ENCODE results near the gene MIX23.

The MIX23 gene

GRCh38 chr3:122390665-122391064 is 7.6 kb upstream of the MIX23 start:
- Histone ChIP-seq H2AFZ (ENCODE audit: low read length) (no peak overlapping the region), H3K9me2 (replicated peaks; ENCODE audit: insufficient read depth, low read length) (no peaks in the 10 kb centered on the region), H3K9me3 (replicated peaks; ENCODE audit: insufficient read depth, low read length) (no peaks in the 10 kb centered on the region), H3F3A (ENCODE audit: insufficient read depth, low read length) (no peaks in the 10 kb centered on the region), H3K27ac (ENCODE audit: low read length) (no peak overlapping the region), H4K20me1 (ENCODE audit: insufficient read depth, low read length) (no peaks in the 10 kb centered on the region), H3K79me2 (ENCODE audit: low read length) (peaks cover 11% of the 10 kb centered on the region), H3K27me3 (replicated peaks; ENCODE audit: insufficient read depth, low read length) (no peaks in the 10 kb centered on the region), H3K36me3 (replicated peaks; ENCODE audit: insufficient read depth, low read length) (no peaks in the 10 kb centered on the region), H3K4me2 (ENCODE audit: low read depth, low read length) (no peak overlapping the region), H3K4me1 (ENCODE audit: low read length) (no peaks in the 10 kb centered on the region), H3K9ac (ENCODE audit: low read length) (no peak overlapping the region), H3K4me3 (ENCODE audit: low read length) (no peak overlapping the region)
- DNase-seq = no peak
- TF ChIP-seq EZH2 (optimal IDR thresholded peaks at IDR 0.05; ENCODE audit: low read depth, low read length) (no peak), CTCF (IDR thresholded peaks at IDR 0.05; ENCODE audit: low read length) (no peak), EZH2phosphoT487 (IDR thresholded peaks at IDR 0.05; ENCODE audit: low read length) (no peak)

GRCh38 chr3:122389892-122390291 is 6.9 kb upstream of the MIX23 start:
- Histone ChIP-seq H2AFZ (ENCODE audit: low read length) (no peak overlapping the region), H3K27me3 (replicated peaks; ENCODE audit: insufficient read depth, low read length) (no peaks in the 10 kb centered on the region), H3K36me3 (replicated peaks; ENCODE audit: insufficient read depth, low read length) (no peaks in the 10 kb centered on the region), H3K4me2 (ENCODE audit: low read depth, low read length) (no peak overlapping the region), H3K4me1 (ENCODE audit: low read length) (no peaks in the 10 kb centered on the region), H4K20me1 (ENCODE audit: insufficient read depth, low read length) (no peaks in the 10 kb centered on the region), H3K9ac (ENCODE audit: low read length) (no peak overlapping the region), H3K79me2 (ENCODE audit: low read length) (peaks cover 14% of the 10 kb centered on the region), H3K9me2 (replicated peaks; ENCODE audit: insufficient read depth, low read length) (no peaks in the 10 kb centered on the region), H3K9me3 (replicated peaks; ENCODE audit: insufficient read depth, low read length) (no peaks in the 10 kb centered on the region), H3F3A (ENCODE audit: insufficient read depth, low read length) (no peaks in the 10 kb centered on the region), H3K27ac (ENCODE audit: low read length) (no peak overlapping the region), H3K4me3 (ENCODE audit: low read length) (no peak overlapping the region)
- DNase-seq = no peak
- no peak for TF ChIP-seq EZH2 (optimal IDR thresholded peaks at IDR 0.05; ENCODE audit: low read depth, low read length)
- no peak for TF ChIP-seq CTCF (IDR thresholded peaks at IDR 0.05; ENCODE audit: low read length)
- TF ChIP-seq EZH2phosphoT487 (IDR thresholded peaks at IDR 0.05; ENCODE audit: low read length) = no peak

- DNase-seq = no peak
- Histone ChIP-seq H2AFZ (ENCODE audit: low read length) (no peak overlapping the region), H3K9me3 (replicated peaks; ENCODE audit: insufficient read depth, low read length) (no peaks in the 10 kb centered on the region), H3K9ac (ENCODE audit: low read length) (no peak overlapping the region), H3K4me3 (ENCODE audit: low read length) (no peak overlapping the region), H3K27me3 (replicated peaks; ENCODE audit: insufficient read depth, low read length) (no peaks in the 10 kb centered on the region), H3K4me2 (ENCODE audit: low read depth, low read length) (no peak overlapping the region), H3K27ac (ENCODE audit: low read length) (no peak overlapping the region), H3K9me2 (replicated peaks; ENCODE audit: insufficient read depth, low read length) (no peaks in the 10 kb centered on the region), H3F3A (ENCODE audit: insufficient read depth, low read length) (no peaks in the 10 kb centered on the region), H3K4me1 (ENCODE audit: low read length) (no peaks in the 10 kb centered on the region), H3K36me3 (replicated peaks; ENCODE audit: insufficient read depth, low read length) (no peaks in the 10 kb centered on the region), H4K20me1 (ENCODE audit: insufficient read depth, low read length) (no peaks in the 10 kb centered on the region), H3K79me2 (ENCODE audit: low read length) (peaks cover 19% of the 10 kb centered on the region)
- TF ChIP-seq CTCF (IDR thresholded peaks at IDR 0.05; ENCODE audit: low read length) (no peak), EZH2 (optimal IDR thresholded peaks at IDR 0.05; ENCODE audit: low read depth, low read length) (no peak), EZH2phosphoT487 (IDR thresholded peaks at IDR 0.05; ENCODE audit: low read length) (no peak)
Measured at GRCh38 chr3:122389197-122389596, 6.2 kb upstream of the MIX23 start.

Data from MM.1S (cell line).